Middle frontal gyrus (tissue), 1 donor: ENCODE data around the gene HIRA.

Experiments used
- DNase-seq: peaks from one replicate; pipeline ENCODE4 v3.0.0-alpha.2; 2015; ENCODE audit warnings: low spot score; ENCODE audit errors: extremely low spot score

HIRA gene

DNA sequence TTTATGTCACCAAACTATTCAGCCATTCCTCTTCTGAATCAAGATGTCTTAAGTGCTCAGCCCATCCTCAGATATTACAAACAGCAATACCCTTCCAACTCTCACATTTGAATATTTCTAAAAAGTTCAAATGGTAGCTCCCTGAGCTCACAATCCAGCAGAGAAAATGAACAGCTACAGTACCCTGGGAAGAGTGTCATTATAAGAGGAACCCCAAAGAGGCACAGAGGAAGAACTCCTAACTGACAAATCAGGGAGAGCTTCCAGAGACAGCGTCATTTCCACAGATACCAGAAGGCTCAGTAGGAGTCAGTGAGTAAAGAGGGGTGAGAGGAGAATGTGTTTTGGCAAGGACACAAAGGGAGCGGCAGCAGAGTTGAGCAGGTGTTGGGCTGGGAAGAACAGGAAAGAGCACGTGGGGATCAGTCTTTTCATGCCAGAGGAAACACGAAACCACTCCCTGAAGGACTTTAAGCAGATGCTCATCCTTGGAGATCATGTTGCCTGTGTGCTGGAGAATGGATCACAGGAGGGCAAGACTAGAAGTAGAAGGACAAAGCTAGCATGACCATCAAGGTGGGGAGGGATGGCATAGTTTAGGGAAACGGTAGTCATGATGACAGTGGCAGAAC, 144.3 kb downstream of the HIRA start:
- DNase-seq: no peak

GRCh38 chr22:19285831-19286230, 145.7 kb downstream of the HIRA start:
- no peak for DNase-seq
